Stomach (tissue), 4 donors: Measurements from ENCODE around the gene KIAA0513.

Experiments used
- EP300 ChIP-seq: sonication (generic); formaldehyde crosslinking; IDR thresholded peaks from one replicate; pipeline ENCODE4 v1.6.1; 2017; ENCODE audit warnings: antibody characterized with exemption
- POLR2AphosphoS5 ChIP-seq, 3 donors: sonication (generic); formaldehyde crosslinking; IDR thresholded peaks; one replicate each; pipeline ENCODE4 v1.6.1; 2016; ENCODE audit warnings: antibody characterized with exemption in 3 of 3
- TF ChIP-seq, protein P1 (sequence below), 7 experiments: fragments of 450-650 bp in 4 of 7; fragments of 200-600 bp in 3 of 7; sonication (generic) in 3 of 7; IDR thresholded peaks; one replicate each; pipeline ENCODE4 v1.5.1; 2016 to 2019; ENCODE audit warnings: antibody characterized with exemption in 7 of 7, control low read depth in 2 of 7, mild to moderate bottlenecking in 1 of 7

DNA sequence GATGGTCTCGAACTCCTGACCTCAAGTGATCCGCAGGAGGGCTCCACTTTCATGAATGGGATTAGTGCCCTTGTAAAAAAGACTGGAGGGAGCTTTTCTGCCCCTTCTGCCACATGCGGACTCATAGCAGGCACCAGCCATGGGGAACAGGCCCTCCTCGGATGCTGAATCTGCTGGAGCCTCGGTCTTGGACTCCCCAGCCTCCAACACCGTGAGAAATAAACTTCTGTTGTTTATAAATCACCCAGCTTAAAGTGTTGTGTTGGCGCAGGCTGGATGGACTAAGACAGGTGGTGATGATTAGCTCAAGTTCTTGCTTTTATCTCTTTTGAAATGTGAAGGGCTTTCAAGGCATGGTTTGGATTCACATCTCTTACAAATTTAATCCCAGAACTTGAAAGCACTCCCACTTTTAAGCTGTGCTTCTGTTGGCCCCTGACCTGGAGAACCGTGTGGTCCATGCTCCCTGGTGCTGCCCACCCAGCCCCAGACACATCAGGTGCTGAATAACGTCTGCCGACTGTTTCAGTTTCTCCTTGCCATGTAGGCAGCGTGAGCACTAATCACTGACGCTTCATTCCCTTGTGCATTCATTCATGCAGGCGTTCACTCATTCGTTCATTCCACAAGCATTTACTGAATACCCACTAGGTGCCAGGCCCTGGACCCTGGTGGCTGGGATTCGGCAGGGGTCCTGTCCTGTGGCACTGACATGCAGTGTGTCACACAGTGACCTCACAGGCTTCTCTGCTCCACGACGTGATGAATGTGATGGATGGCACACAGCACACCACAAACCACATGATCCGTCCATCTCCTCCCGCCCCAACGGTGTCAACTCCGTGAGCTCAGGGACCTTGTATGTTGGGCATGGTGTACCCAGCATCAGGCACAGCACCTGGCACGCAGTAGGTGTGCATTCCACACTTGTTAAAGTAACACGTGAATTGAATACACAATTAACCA is 75.8 kb downstream of the KIAA0513 start:
- TF ChIP-seq EP300 (no peak), POLR2AphosphoS5 (IDR thresholded peaks at IDR 0.05) (no peak)
- TF ChIP-seq, protein P1, sequence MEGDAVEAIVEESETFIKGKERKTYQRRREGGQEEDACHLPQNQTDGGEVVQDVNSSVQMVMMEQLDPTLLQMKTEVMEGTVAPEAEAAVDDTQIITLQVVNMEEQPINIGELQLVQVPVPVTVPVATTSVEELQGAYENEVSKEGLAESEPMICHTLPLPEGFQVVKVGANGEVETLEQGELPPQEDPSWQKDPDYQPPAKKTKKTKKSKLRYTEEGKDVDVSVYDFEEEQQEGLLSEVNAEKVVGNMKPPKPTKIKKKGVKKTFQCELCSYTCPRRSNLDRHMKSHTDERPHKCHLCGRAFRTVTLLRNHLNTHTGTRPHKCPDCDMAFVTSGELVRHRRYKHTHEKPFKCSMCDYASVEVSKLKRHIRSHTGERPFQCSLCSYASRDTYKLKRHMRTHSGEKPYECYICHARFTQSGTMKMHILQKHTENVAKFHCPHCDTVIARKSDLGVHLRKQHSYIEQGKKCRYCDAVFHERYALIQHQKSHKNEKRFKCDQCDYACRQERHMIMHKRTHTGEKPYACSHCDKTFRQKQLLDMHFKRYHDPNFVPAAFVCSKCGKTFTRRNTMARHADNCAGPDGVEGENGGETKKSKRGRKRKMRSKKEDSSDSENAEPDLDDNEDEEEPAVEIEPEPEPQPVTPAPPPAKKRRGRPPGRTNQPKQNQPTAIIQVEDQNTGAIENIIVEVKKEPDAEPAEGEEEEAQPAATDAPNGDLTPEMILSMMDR (IDR thresholded peaks at IDR 0.05): no peak
